C4-2B (cell line): ENCODE data around the gene TSPAN4.

Source experiments
- H3K27ac ChIP-seq: fragments of 450-650 bp; 2 replicates; pipeline ENCODE4 v1.5.1; 2017
- CTCF ChIP-seq: fragments of 450-650 bp; conservative IDR thresholded peaks from 2 replicates; pipeline ENCODE4 v1.5.1; 2017; ENCODE audit warnings: mild to moderate bottlenecking
- ZFX ChIP-seq: fragments of 450-650 bp; IDR thresholded peaks from 2 replicates; pipeline ENCODE4 v1.6.1; 2017

The TSPAN4 gene

GRCh38 chr11:898540-899190, 56.0 kb downstream of the TSPAN4 start:
- no peak overlapping the region for H3K27ac ChIP-seq
- TF ChIP-seq CTCF, result no peak
- no peak for TF ChIP-seq ZFX

- no peak for TF ChIP-seq ZFX
- no peak for TF ChIP-seq CTCF
- no peak overlapping the region for H3K27ac ChIP-seq
Measured at GRCh38 chr11:899724-900123, 57.1 kb downstream of the TSPAN4 start.

- no peak overlapping the region for H3K27ac ChIP-seq
- TF ChIP-seq CTCF (no peak), ZFX (no peak)
Measured at GRCh38 chr11:900545-900944, 57.9 kb downstream of the TSPAN4 start.

GRCh38 chr11:901452-902061, 58.9 kb downstream of the TSPAN4 start:
- TF ChIP-seq ZFX (no peak), CTCF (no peak)
- no peak overlapping the region for H3K27ac ChIP-seq

GRCh38 chr11:904380-904779, 61.7 kb downstream of the TSPAN4 start:
- no peak overlapping the region for H3K27ac ChIP-seq
- TF ChIP-seq CTCF (no peak), ZFX (no peak)

- no peak overlapping the region for H3K27ac ChIP-seq
- TF ChIP-seq ZFX, result no peak
- TF ChIP-seq CTCF, result no peak
Measured at GRCh38 chr11:905952-906351, 63.3 kb downstream of the TSPAN4 start.

- H3K27ac ChIP-seq, result no peak overlapping the region
- TF ChIP-seq ZFX, result no peak
- no peak for TF ChIP-seq CTCF
Measured at GRCh38 chr11:907668-908067, 65.0 kb downstream of the TSPAN4 start.
